CD14-positive monocyte (primary cell): Measurements from ENCODE around the gene RFNG. TPM values are rescaled to one million over a fixed set of nuclear protein-coding genes. Genes with fewer than 3 reads are reported as not detected.

ENCODE experiments used
- DNase-seq, 3 donors: peaks; one replicate each; pipeline ENCODE4 v3.0.0-alpha.2; 2011 to 2022
- H2AFZ ChIP-seq: 2 replicates; pipeline ENCODE4 v1.6.0; 2012; ENCODE audit warnings: mild to moderate bottlenecking, low read depth, low read length, inconsistent platforms; ENCODE audit not compliant: insufficient read depth, poor library complexity, severe bottlenecking
- H3K27ac ChIP-seq, 2 donors: 1 replicate in 1 of 2; 2 replicates in 1 of 2; pipeline ENCODE4 v1.5.1; 2012 to 2013; ENCODE audit warnings: low read length in 2 of 2, control low read depth in 1 of 2, inconsistent platforms in 1 of 2, low read depth in 1 of 2, mild to moderate bottlenecking in 1 of 2
- H3K27me3 ChIP-seq, 2 donors: one replicate each; pipeline versions ENCODE4 v1.6.0 to v1.6.1; 2011 to 2013; ENCODE audit warnings: low read length in 2 of 2; ENCODE audit not compliant: control insufficient read depth in 2 of 2, insufficient read depth in 2 of 2
- H3K36me3 ChIP-seq, 2 donors: replicated peaks in 1 of 2; 1 replicate in 1 of 2; 2 replicates in 1 of 2; pipeline versions ENCODE4 v1.5.1 to v1.6.1; 2012 to 2013; ENCODE audit warnings: low read length in 2 of 2, control low read depth in 1 of 2, inconsistent platforms in 1 of 2, mild to moderate bottlenecking in 1 of 2; ENCODE audit not compliant: insufficient read depth in 2 of 2, control insufficient read depth in 1 of 2
- H3K4me1 ChIP-seq, 2 donors: 1 replicate in 1 of 2; 2 replicates in 1 of 2; pipeline versions ENCODE4 v1.5.1 to v1.6.1; 2012 to 2013; ENCODE audit warnings: low read length in 2 of 2, control low read depth in 1 of 2, inconsistent platforms in 1 of 2, mild to moderate bottlenecking in 1 of 2, moderate library complexity in 1 of 2; ENCODE audit not compliant: insufficient read depth in 2 of 2, control insufficient read depth in 1 of 2
- H3K4me2 ChIP-seq: replicated peaks from 2 replicates; pipeline ENCODE3; 2012; ENCODE audit warnings: low read length, moderate library complexity, mild to moderate bottlenecking; ENCODE audit not compliant: poor library complexity, severe bottlenecking; ENCODE audit errors: extremely low read depth
- H3K4me3 ChIP-seq, 3 experiments: fragments of 200-600 bp in 1 of 3; sonication (generic) in 1 of 3; replicated peaks in 1 of 3; 1 replicate in 2 of 3; 2 replicates in 1 of 3; pipeline ENCODE4 v1.5.1; 2011 to 2013; ENCODE audit warnings: low read length in 3 of 3, mild to moderate bottlenecking in 3 of 3, control low read depth in 2 of 3, low read depth in 2 of 3, inconsistent platforms in 1 of 3, moderate library complexity in 1 of 3
- H3K79me2 ChIP-seq: 2 replicates; pipeline ENCODE4 v1.6.0; 2012; ENCODE audit warnings: mild to moderate bottlenecking, control low read depth, inconsistent platforms, low read length, moderate library complexity; ENCODE audit not compliant: insufficient read depth
- H3K9ac ChIP-seq: 2 replicates; pipeline ENCODE4 v1.6.0; 2017; ENCODE audit warnings: low read length, mild to moderate bottlenecking; ENCODE audit not compliant: insufficient read depth, poor library complexity, severe bottlenecking
- H3K9me3 ChIP-seq, 2 donors: replicated peaks in 1 of 2; 1 replicate in 1 of 2; 2 replicates in 1 of 2; pipeline versions ENCODE4 v1.5.1 to v1.6.1; 2012 to 2013; ENCODE audit warnings: low read length in 2 of 2, control low read depth in 1 of 2; ENCODE audit not compliant: control insufficient read depth in 1 of 2, insufficient read depth in 1 of 2
- H4K20me1 ChIP-seq: 2 replicates; pipeline ENCODE4 v1.6.0; 2012; ENCODE audit warnings: mild to moderate bottlenecking, low read length, control low read depth, moderate library complexity; ENCODE audit not compliant: insufficient read depth
- H3K27ac Mint-ChIP-seq, 7 donors: one replicate each; pipeline ENCODE4 v1.8.0; 2020; ENCODE audit warnings: mild to moderate bottlenecking in 7 of 7, mixed read lengths in 7 of 7, moderate library complexity in 6 of 7, inconsistent platforms in 2 of 7
- H3K27me3 Mint-ChIP-seq, 3 donors: one replicate each; pipeline ENCODE4 v1.8.0; 2021 to 2022; ENCODE audit warnings: low read depth in 3 of 3, mild to moderate bottlenecking in 3 of 3, mixed read lengths in 3 of 3, moderate library complexity in 3 of 3, inconsistent platforms in 1 of 3
- H3K36me3 Mint-ChIP-seq, 2 donors: one replicate each; pipeline ENCODE4 v1.8.0; 2020; ENCODE audit warnings: mixed read lengths in 2 of 2, inconsistent platforms in 1 of 2, mild to moderate bottlenecking in 1 of 2
- H3K4me1 Mint-ChIP-seq: one replicate; pipeline ENCODE4 v1.8.0; 2020; ENCODE audit warnings: mild to moderate bottlenecking, mixed read lengths
- H3K4me3 Mint-ChIP-seq, 2 donors: one replicate each; pipeline ENCODE4 v1.8.0; 2020; ENCODE audit warnings: mild to moderate bottlenecking in 2 of 2, mixed read lengths in 2 of 2, moderate library complexity in 1 of 2
- H3K9me3 Mint-ChIP-seq, 7 donors: one replicate each; pipeline ENCODE4 v1.8.0; 2020 to 2022; ENCODE audit warnings: mixed read lengths in 7 of 7, mild to moderate bottlenecking in 6 of 7, moderate library complexity in 6 of 7, inconsistent platforms in 2 of 7
- CTCF ChIP-seq: fragments of 200-600 bp; IDR thresholded peaks from one replicate; pipeline ENCODE4 v1.8.0; 2022; ENCODE audit warnings: antibody characterized with exemption, mild to moderate bottlenecking
- WGBS: methylation state at CpG from one replicate; pipeline ENCODE4 v1.1.5; 2013; ENCODE audit warnings: missing lambda C conversion rate; ENCODE audit not compliant: insufficient coverage; 5-methylcytosine and 5-hydroxymethylcytosine counted together
- intact Hi-C, 2 donors: fragments of 100-400 bp; cut with micrococcal nuclease; formaldehyde crosslinking; loops; one replicate each; pipeline versions ENCODE4 v1.15.0 to v1.15.1; 2023
- polyA plus RNA-seq, 3 donors: library from polyadenylated mRNA; depleted of rRNA in 1 of 3; unstranded in 2 of 3; stranded (reverse) in 1 of 3; fragments of 300-500 nt in 2 of 3; fragments of >200 nt in 1 of 3; fragmentation: Illumina TruSeq in 2 of 3; gene quantifications; 1 replicate in 2 of 3; 2 replicates in 1 of 3; pipeline ENCODE4 v1.2.3, GENCODE V29; 2012 to 2021

Gene RFNG
- polyA plus RNA-seq, 3 donors: 1.5 to 32.4 (median 4.1) TPM

GRCh38 chr17:82073446-82073845 is 21.8 kb upstream of the RFNG start:
- no peaks in the 10 kb centered on the region for H3K4me1 Mint-ChIP-seq
- H3K9me3 Mint-ChIP-seq: peaks cover 0 to 1% (median 0%) of the 10 kb centered on the region in 7 donors
- Histone ChIP-seq H3K9me3 (no peaks in the 10 kb centered on the region), H3K79me2 (no peaks in the 10 kb centered on the region), H3K4me3 (no peak overlapping the region), H3K4me1 (no peaks in the 10 kb centered on the region), H3K4me2 (no peak overlapping the region), H3K9ac (no peak overlapping the region), H3K27ac (no peak overlapping the region), H2AFZ (no peak overlapping the region), H3K27me3 (no peaks in the 10 kb centered on the region), H4K20me1 (no peaks in the 10 kb centered on the region), H3K36me3 (no peaks in the 10 kb centered on the region)
- TF ChIP-seq CTCF: no peak
- intact Hi-C loops: no loop called here
- no peak for DNase-seq
- no peak overlapping the region for H3K4me3 Mint-ChIP-seq
- 98% methylated on average over 7 of the region's 9 CpGs for WGBS
- H3K27me3 Mint-ChIP-seq: peaks cover 3 to 8% (median 8%) of the 10 kb centered on the region in 3 donors
- no peak overlapping the region for H3K27ac Mint-ChIP-seq
- H3K36me3 Mint-ChIP-seq: peaks cover 3% of the 10 kb centered on the region in 2 donors

DNA sequence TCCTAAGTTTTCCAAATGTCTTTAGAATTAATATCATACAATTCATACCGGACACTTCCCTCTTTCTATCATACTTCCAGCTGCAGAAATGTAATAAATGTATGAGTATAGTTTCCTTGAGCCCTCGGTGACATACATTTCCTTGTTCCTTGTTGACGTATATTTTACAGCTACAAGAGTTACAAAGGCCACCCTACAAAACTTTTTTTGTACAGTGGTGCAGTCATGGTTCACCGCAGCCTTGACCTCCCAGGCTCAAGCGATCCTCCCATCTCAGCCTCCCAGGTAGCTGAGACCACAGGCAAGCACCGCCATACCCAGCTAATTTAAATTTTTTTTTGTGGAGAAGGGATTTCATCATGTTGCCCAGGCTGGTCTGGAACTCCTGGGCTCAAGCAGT is 21.2 kb upstream of the RFNG start:
- H3K27me3 ChIP-seq: no peaks in the 10 kb centered on the region
- H3K4me3 Mint-ChIP-seq: no peak overlapping the region
- no peak for TF ChIP-seq CTCF
- DNase-seq: no peak
- H3K9ac ChIP-seq: no peak overlapping the region
- H2AFZ ChIP-seq: no peak overlapping the region
- no peaks in the 10 kb centered on the region for H3K36me3 Mint-ChIP-seq
- H3K27ac ChIP-seq: no peak overlapping the region
- H3K4me3 ChIP-seq: no peak overlapping the region
- H3K9me3 Mint-ChIP-seq: no peaks in the 10 kb centered on the region
- peaks cover 3 to 8% (median 8%) of the 10 kb centered on the region in 3 donors for H3K27me3 Mint-ChIP-seq
- WGBS: 100% methylated on average over 1 of the region's 6 CpGs
- intact Hi-C loops: no loop called here
- no peaks in the 10 kb centered on the region for H3K4me1 Mint-ChIP-seq
- no peak overlapping the region for H3K4me2 ChIP-seq
- no peaks in the 10 kb centered on the region for H3K36me3 ChIP-seq
- no peaks in the 10 kb centered on the region for H3K9me3 ChIP-seq
- H3K4me1 ChIP-seq: no peaks in the 10 kb centered on the region
- H3K27ac Mint-ChIP-seq: no peak overlapping the region
- no peaks in the 10 kb centered on the region for H4K20me1 ChIP-seq
- no peaks in the 10 kb centered on the region for H3K79me2 ChIP-seq
